PC-9 (cell line): ENCODE measurements around the gene SPEN. TPM values are rescaled to one million over a fixed set of nuclear protein-coding genes. Genes with fewer than 3 reads are reported as not detected.

Experiments
- BruUV-seq: library from RNA; stranded (reverse); fragments of 400-500 nt; replicated peaks from 2 replicates; lab custom pipeline; 2021; lab: Mats Ljungman, UMichigan
- CTCF ChIA-PET: fragments of 300-600 bp; sonication (Branson Sonifier 250); formaldehyde crosslinking; loops from one replicate; lab custom pipeline; 2022; ENCODE audit warnings: antibody characterized with exemption; lab: Charles Lee
- POLR2A ChIA-PET: fragments of 300-600 bp; sonication (Branson Sonifier 250); formaldehyde crosslinking; loops from one replicate; lab custom pipeline; 2022; ENCODE audit warnings: antibody characterized with exemption; ENCODE audit not compliant: unreplicated experiment; lab: Charles Lee
- DNase-seq, 2 experiments: peaks; one replicate each; pipeline versions ENCODE4 v3.0.0 to v3.0.0-alpha.2; 2015 to 2022; ENCODE audit warnings: mixed read lengths in 1 of 2
- H2AFZ ChIP-seq: fragments of 200-600 bp; sonication (generic); 2 replicates; pipeline ENCODE4 v1.8.1; 2017; ENCODE audit warnings: antibody characterized with exemption
- H3F3A ChIP-seq: fragments of 200-600 bp; sonication (generic); 2 replicates; pipeline ENCODE4 v1.8.1; 2017; ENCODE audit warnings: antibody characterized with exemption, mild to moderate bottlenecking, low read depth; ENCODE audit not compliant: insufficient read depth
- H3K27ac ChIP-seq: fragments of 200-600 bp; sonication (generic); 2 replicates; pipeline ENCODE4 v1.6.1; 2016; ENCODE audit warnings: mixed run types
- H3K27me3 ChIP-seq: fragments of 200-600 bp; sonication (generic); 2 replicates; pipeline ENCODE4 v1.6.1; 2016; ENCODE audit warnings: low read depth, mixed run types; ENCODE audit not compliant: insufficient read depth
- H3K36me3 ChIP-seq: fragments of 200-600 bp; sonication (generic); 2 replicates; pipeline ENCODE4 v1.6.1; 2016; ENCODE audit warnings: low read depth, mixed run types
- H3K4me1 ChIP-seq: fragments of 200-600 bp; sonication (generic); replicated peaks from 2 replicates; pipeline ENCODE4 v1.6.1; 2016; ENCODE audit warnings: mixed run types; ENCODE audit not compliant: insufficient read depth
- H3K4me2 ChIP-seq: fragments of 200-600 bp; sonication (generic); 2 replicates; pipeline ENCODE4 v1.6.1; 2017; ENCODE audit warnings: mixed run types
- H3K4me3 ChIP-seq: fragments of 200-600 bp; sonication (generic); 2 replicates; pipeline ENCODE4 v1.6.1; 2016; ENCODE audit warnings: mixed run types
- H3K79me2 ChIP-seq: fragments of 200-600 bp; sonication (generic); 2 replicates; pipeline ENCODE4 v1.6.1; 2017; ENCODE audit warnings: low read depth, mixed run types
- H3K9me2 ChIP-seq: fragments of 200-600 bp; sonication (generic); 2 replicates; pipeline ENCODE4 v1.8.1; 2017; ENCODE audit warnings: mild to moderate bottlenecking; ENCODE audit not compliant: insufficient read depth
- H3K9me3 ChIP-seq: fragments of 200-600 bp; sonication (generic); 2 replicates; pipeline ENCODE4 v1.8.1; 2016; ENCODE audit warnings: low read depth; ENCODE audit not compliant: insufficient read depth
- H4K20me1 ChIP-seq: fragments of 200-600 bp; sonication (generic); 2 replicates; pipeline ENCODE4 v1.8.1; 2017; ENCODE audit not compliant: insufficient read depth
- EZH2 ChIP-seq: fragments of 200-600 bp; sonication (generic); IDR thresholded peaks from 2 replicates; pipeline ENCODE4 v1.8.0; 2017; ENCODE audit warnings: antibody characterized with exemption, low read depth
- intact Hi-C: fragments of 100-400 bp; cut with micrococcal nuclease; formaldehyde crosslinking; loops from one replicate; pipeline ENCODE4 v1.10.0; 2022; ENCODE audit not compliant: unreplicated experiment
- total RNA-seq: library from RNA; stranded (reverse); gene quantifications from 2 replicates; pipeline ENCODE4 v1.2.3, GENCODE V29; 2021
- TF ChIP-seq, protein P1 (sequence below): fragments of 200-600 bp; sonication (generic); conservative IDR thresholded peaks from 2 replicates; pipeline ENCODE4 v1.6.1; 2017; ENCODE audit warnings: mixed run types, antibody characterized with exemption, mild to moderate bottlenecking, moderate library complexity

SPEN gene
- total RNA-seq, 1 experiment from 2014 or later: 46.8 TPM

- no peak overlapping the region for H3K4me2 ChIP-seq
- no peak overlapping the region for H3K4me3 ChIP-seq
- no peak for DNase-seq
- H3K36me3 ChIP-seq: no peaks in the 10 kb centered on the region
- no peaks in the 10 kb centered on the region for H3K79me2 ChIP-seq
- no peaks in the 10 kb centered on the region for H3K27me3 ChIP-seq
- H3K27ac ChIP-seq: no peak overlapping the region
- no peak overlapping the region for H2AFZ ChIP-seq
- POLR2A ChIA-PET: no interaction called here
- CTCF ChIA-PET: no interaction called here
- no peaks in the 10 kb centered on the region for H3K4me1 ChIP-seq
- no TSS peak for BruUV-seq
- no peaks in the 10 kb centered on the region for H3F3A ChIP-seq
- no peaks in the 10 kb centered on the region for H4K20me1 ChIP-seq
- intact Hi-C loops: no loop called here
- H3K9me3 ChIP-seq: no peaks in the 10 kb centered on the region
- TF ChIP-seq, protein P1, sequence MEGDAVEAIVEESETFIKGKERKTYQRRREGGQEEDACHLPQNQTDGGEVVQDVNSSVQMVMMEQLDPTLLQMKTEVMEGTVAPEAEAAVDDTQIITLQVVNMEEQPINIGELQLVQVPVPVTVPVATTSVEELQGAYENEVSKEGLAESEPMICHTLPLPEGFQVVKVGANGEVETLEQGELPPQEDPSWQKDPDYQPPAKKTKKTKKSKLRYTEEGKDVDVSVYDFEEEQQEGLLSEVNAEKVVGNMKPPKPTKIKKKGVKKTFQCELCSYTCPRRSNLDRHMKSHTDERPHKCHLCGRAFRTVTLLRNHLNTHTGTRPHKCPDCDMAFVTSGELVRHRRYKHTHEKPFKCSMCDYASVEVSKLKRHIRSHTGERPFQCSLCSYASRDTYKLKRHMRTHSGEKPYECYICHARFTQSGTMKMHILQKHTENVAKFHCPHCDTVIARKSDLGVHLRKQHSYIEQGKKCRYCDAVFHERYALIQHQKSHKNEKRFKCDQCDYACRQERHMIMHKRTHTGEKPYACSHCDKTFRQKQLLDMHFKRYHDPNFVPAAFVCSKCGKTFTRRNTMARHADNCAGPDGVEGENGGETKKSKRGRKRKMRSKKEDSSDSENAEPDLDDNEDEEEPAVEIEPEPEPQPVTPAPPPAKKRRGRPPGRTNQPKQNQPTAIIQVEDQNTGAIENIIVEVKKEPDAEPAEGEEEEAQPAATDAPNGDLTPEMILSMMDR: no peak
- TF ChIP-seq EZH2: no peak
- H3K9me2 ChIP-seq: no peaks in the 10 kb centered on the region
Measured at GRCh38 chr1:15961492-15961891, 114.0 kb downstream of the SPEN start.

GRCh38 chr1:15962176-15962575 lies 114.7 kb downstream of the SPEN start:
- intact Hi-C loops: no loop called here
- Histone ChIP-seq H2AFZ (no peak overlapping the region), H3K79me2 (no peaks in the 10 kb centered on the region), H3K4me1 (no peaks in the 10 kb centered on the region), H3K9me3 (no peaks in the 10 kb centered on the region), H3K9me2 (no peaks in the 10 kb centered on the region), H3K36me3 (no peaks in the 10 kb centered on the region), H3K4me2 (no peak overlapping the region), H3K4me3 (no peak overlapping the region), H3F3A (no peaks in the 10 kb centered on the region), H4K20me1 (no peaks in the 10 kb centered on the region), H3K27ac (no peak overlapping the region), H3K27me3 (no peaks in the 10 kb centered on the region)
- POLR2A ChIA-PET: no interaction called here
- TF ChIP-seq, protein P1: no peak
- TF ChIP-seq EZH2: no peak
- no peak for DNase-seq
- no TSS peak for BruUV-seq
- CTCF ChIA-PET: no interaction called here

- intact Hi-C loops: no loop called here
- CTCF ChIA-PET: no interaction called here
- POLR2A ChIA-PET: no interaction called here
Measured at GRCh38 chr1:15962671-15963362, 115.3 kb downstream of the SPEN start.

More at GRCh38 chr1:15962671-15963362, 115.3 kb downstream of the SPEN start:
- H3K9me2 ChIP-seq: no peaks in the 10 kb centered on the region
- no peaks in the 10 kb centered on the region for H3K79me2 ChIP-seq
- H3F3A ChIP-seq: no peaks in the 10 kb centered on the region
- H2AFZ ChIP-seq: no peak overlapping the region
- H3K4me2 ChIP-seq: no peak overlapping the region
- no peaks in the 10 kb centered on the region for H3K4me1 ChIP-seq
- H3K27ac ChIP-seq: no peak overlapping the region
- BruUV-seq: no TSS peak
- H3K36me3 ChIP-seq: no peaks in the 10 kb centered on the region
- H3K4me3 ChIP-seq: no peak overlapping the region
- no peaks in the 10 kb centered on the region for H3K27me3 ChIP-seq
- no peaks in the 10 kb centered on the region for H4K20me1 ChIP-seq
- H3K9me3 ChIP-seq: no peaks in the 10 kb centered on the region
- no peak for DNase-seq
- no peak for TF ChIP-seq EZH2
- TF ChIP-seq, protein P1: no peak
